Testis (tissue), 2 donors: ENCODE data around the gene PGM2.

Experiments used
- POLR2A ChIP-seq: fragments of 450-650 bp; IDR thresholded peaks from one replicate; pipeline ENCODE4 v1.6.1; 2017; ENCODE audit warnings: antibody characterized with exemption, mild to moderate bottlenecking, moderate library complexity
- TF ChIP-seq, protein P1 (sequence below), 3 experiments: fragments of 450-650 bp in 2 of 3; fragments of 200-600 bp in 1 of 3; sonication (generic) in 1 of 3; IDR thresholded peaks; one replicate each; pipeline ENCODE4 v1.5.1; 2016 to 2019; ENCODE audit warnings: antibody characterized with exemption in 3 of 3, mild to moderate bottlenecking in 2 of 3, moderate library complexity in 1 of 3

- TF ChIP-seq, protein P1, sequence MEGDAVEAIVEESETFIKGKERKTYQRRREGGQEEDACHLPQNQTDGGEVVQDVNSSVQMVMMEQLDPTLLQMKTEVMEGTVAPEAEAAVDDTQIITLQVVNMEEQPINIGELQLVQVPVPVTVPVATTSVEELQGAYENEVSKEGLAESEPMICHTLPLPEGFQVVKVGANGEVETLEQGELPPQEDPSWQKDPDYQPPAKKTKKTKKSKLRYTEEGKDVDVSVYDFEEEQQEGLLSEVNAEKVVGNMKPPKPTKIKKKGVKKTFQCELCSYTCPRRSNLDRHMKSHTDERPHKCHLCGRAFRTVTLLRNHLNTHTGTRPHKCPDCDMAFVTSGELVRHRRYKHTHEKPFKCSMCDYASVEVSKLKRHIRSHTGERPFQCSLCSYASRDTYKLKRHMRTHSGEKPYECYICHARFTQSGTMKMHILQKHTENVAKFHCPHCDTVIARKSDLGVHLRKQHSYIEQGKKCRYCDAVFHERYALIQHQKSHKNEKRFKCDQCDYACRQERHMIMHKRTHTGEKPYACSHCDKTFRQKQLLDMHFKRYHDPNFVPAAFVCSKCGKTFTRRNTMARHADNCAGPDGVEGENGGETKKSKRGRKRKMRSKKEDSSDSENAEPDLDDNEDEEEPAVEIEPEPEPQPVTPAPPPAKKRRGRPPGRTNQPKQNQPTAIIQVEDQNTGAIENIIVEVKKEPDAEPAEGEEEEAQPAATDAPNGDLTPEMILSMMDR (IDR thresholded peaks at IDR 0.05): no peak
- TF ChIP-seq POLR2A: no peak
Measured at GRCh38 chr4:37818752-37819151, 7.7 kb upstream of the PGM2 start.
